SU-DHL-6 (cell line): ENCODE data around the gene CYYR1.

Experiments
- EZH2phosphoT487 ChIP-seq: fragments of 200-600 bp; sonication (generic), shearing (Covaris generic); conservative IDR thresholded peaks from 2 replicates; pipeline ENCODE4 v1.6.1; 2018; ENCODE audit warnings: mild to moderate bottlenecking, antibody characterized with exemption, low read length, moderate library complexity, mixed read lengths
- TF ChIP-seq, protein P1 (sequence below): fragments of 200-600 bp; sonication (generic); IDR thresholded peaks from one replicate; pipeline ENCODE4 v1.5.1; 2017; ENCODE audit warnings: antibody characterized with exemption, mild to moderate bottlenecking, low read length, moderate library complexity; ENCODE audit not compliant: insufficient read depth, poor library complexity, severe bottlenecking

DNA sequence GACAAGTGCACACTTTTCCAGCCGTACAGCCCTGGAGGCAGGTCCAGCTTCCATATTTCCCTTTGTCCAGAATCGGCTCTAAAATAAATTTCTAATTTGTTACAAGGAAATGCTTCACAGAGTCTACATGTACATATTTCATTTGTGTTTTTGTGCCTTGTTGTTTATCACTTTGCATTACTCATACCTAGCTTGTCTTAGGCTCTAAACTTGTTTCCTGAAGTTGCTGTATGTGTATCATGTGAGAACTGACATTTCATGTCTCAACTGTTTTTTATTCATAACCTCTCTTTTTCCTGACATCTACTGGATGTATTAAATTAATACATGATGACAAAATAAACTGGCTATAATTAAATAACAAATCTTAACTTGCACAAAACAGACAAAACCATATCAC lies 7.5 kb downstream of the CYYR1 start:
- TF ChIP-seq, protein P1, sequence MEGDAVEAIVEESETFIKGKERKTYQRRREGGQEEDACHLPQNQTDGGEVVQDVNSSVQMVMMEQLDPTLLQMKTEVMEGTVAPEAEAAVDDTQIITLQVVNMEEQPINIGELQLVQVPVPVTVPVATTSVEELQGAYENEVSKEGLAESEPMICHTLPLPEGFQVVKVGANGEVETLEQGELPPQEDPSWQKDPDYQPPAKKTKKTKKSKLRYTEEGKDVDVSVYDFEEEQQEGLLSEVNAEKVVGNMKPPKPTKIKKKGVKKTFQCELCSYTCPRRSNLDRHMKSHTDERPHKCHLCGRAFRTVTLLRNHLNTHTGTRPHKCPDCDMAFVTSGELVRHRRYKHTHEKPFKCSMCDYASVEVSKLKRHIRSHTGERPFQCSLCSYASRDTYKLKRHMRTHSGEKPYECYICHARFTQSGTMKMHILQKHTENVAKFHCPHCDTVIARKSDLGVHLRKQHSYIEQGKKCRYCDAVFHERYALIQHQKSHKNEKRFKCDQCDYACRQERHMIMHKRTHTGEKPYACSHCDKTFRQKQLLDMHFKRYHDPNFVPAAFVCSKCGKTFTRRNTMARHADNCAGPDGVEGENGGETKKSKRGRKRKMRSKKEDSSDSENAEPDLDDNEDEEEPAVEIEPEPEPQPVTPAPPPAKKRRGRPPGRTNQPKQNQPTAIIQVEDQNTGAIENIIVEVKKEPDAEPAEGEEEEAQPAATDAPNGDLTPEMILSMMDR = no peak
- TF ChIP-seq EZH2phosphoT487 = no peak
